HepG2 (cell line): ENCODE measurements around the gene ABCB8. TPM values are rescaled to one million over a fixed set of nuclear protein-coding genes. Genes with fewer than 3 reads are reported as not detected.

Source experiments
- CENPT ChIP-seq: sonication (generic); formaldehyde crosslinking; IDR thresholded peaks from 2 replicates; pipeline ENCODE4 v1.8.0; 2022; ENCODE audit warnings: low read depth, mild to moderate bottlenecking, moderate library complexity, missing genetic modification reagents
- MBD4 ChIP-seq: IDR thresholded peaks from 2 replicates; pipeline ENCODE4 v1.6.1; 2012; ENCODE audit warnings: low read length, inconsistent platforms, borderline replicate concordance
- MED1 ChIP-seq: sonication (generic); formaldehyde crosslinking; IDR thresholded peaks from 2 replicates; pipeline ENCODE4 v1.4.0; 2020; ENCODE audit warnings: missing genetic modification reagents
- NR2F1 ChIP-seq, 2 experiments: fragments of 450-650 bp in 1 of 2; formaldehyde crosslinking in 1 of 2; IDR thresholded peaks; 2 replicates each; pipeline versions ENCODE4 v1.5.0 to v1.6.1; 2016 to 2020; ENCODE audit warnings: mild to moderate bottlenecking in 1 of 2, missing compliant biosample characterization in 1 of 2, missing genetic modification reagents in 1 of 2, moderate library complexity in 1 of 2
- RBAK ChIP-seq: sonication (generic); formaldehyde crosslinking; IDR thresholded peaks from 2 replicates; pipeline ENCODE4 v1.5.1; 2020; ENCODE audit warnings: mild to moderate bottlenecking, missing genetic modification reagents
- SIX4 ChIP-seq: sonication (generic); formaldehyde crosslinking; IDR thresholded peaks from 2 replicates; pipeline ENCODE4 v1.4.0; 2020; ENCODE audit warnings: missing genetic modification reagents
- SNRNP70 ChIP-seq: fragments of 200-400 bp; formaldehyde crosslinking; IDR thresholded peaks from 2 replicates; pipeline ENCODE4 v1.6.1; 2017; ENCODE audit warnings: mild to moderate bottlenecking, low read depth, low read length, moderate library complexity
- ZBTB42 ChIP-seq: sonication (generic); formaldehyde crosslinking; IDR thresholded peaks from 2 replicates; pipeline ENCODE4 v1.5.0; 2020; ENCODE audit warnings: mild to moderate bottlenecking, missing genetic modification reagents
- ZMAT3 ChIP-seq: sonication (generic); formaldehyde crosslinking; conservative IDR thresholded peaks from 2 replicates; pipeline ENCODE4 v1.7.0; 2021; ENCODE audit warnings: missing genetic modification reagents
- ZNF251 ChIP-seq: sonication (generic); formaldehyde crosslinking; IDR thresholded peaks from 2 replicates; pipeline ENCODE4 v1.9.0; 2021; ENCODE audit warnings: mild to moderate bottlenecking, missing genetic modification reagents
- ZNF329 ChIP-seq: sonication (generic); formaldehyde crosslinking; IDR thresholded peaks from 2 replicates; pipeline ENCODE4 v1.9.0; 2021; ENCODE audit warnings: low read depth, mild to moderate bottlenecking, missing genetic modification reagents
- ZNF768 ChIP-seq: sonication (generic); formaldehyde crosslinking; IDR thresholded peaks from 2 replicates; pipeline ENCODE4 v1.4.0; 2020; ENCODE audit warnings: missing genetic modification reagents
- ZNF816 ChIP-seq: sonication (generic); formaldehyde crosslinking; IDR thresholded peaks from 2 replicates; pipeline ENCODE4 v1.8.0; 2022; ENCODE audit warnings: missing genetic modification reagents, mild to moderate bottlenecking, borderline replicate concordance
- polyA plus RNA-seq, 8 experiments: library from polyadenylated mRNA; depleted of rRNA in 3 of 8; stranded (reverse) in 7 of 8; unstranded in 1 of 8; fragments of >200 nt; fragmentation: Illumina TruSeq in 4 of 8; extraction: Trizol in 4 of 8; gene quantifications; 2 replicates each; pipeline versions ENCODE4 v1.2.1 to v1.2.3, GENCODE V29; 2011 to 2016; ENCODE audit warnings: low read depth in 4 of 8, missing spikeins in 1 of 8, mixed read lengths in 1 of 8; ENCODE audit not compliant: insufficient read depth in 1 of 8
- total RNA-seq, 5 experiments: library from RNA; depleted of rRNA; stranded (reverse); fragments of >200 nt; fragmentation: Illumina TruSeq; extraction: Trizol; gene quantifications; 2 replicates each; pipeline ENCODE4 v1.2.3, GENCODE V29; 2016; ENCODE audit warnings: low read depth in 1 of 5
- TF ChIP-seq, protein P1 (sequence below): sonication (generic); formaldehyde crosslinking; IDR thresholded peaks from 2 replicates; pipeline ENCODE4 v1.8.0; 2023; ENCODE audit warnings: mild to moderate bottlenecking, missing genetic modification reagents
- TF ChIP-seq, protein P2 (sequence below): sonication (generic); formaldehyde crosslinking; conservative IDR thresholded peaks from 2 replicates; pipeline ENCODE4 v1.4.0; 2020; ENCODE audit warnings: missing genetic modification reagents
- TF ChIP-seq, protein P3 (sequence below): sonication (generic); formaldehyde crosslinking; IDR thresholded peaks from 2 replicates; pipeline ENCODE4 v1.4.0; 2020; ENCODE audit warnings: mild to moderate bottlenecking, missing genetic modification reagents
- TF ChIP-seq, protein P4 (sequence below): sonication (generic); formaldehyde crosslinking; IDR thresholded peaks from 2 replicates; pipeline ENCODE4 v1.9.0; 2021; ENCODE audit warnings: missing genetic modification reagents, borderline replicate concordance
- TF ChIP-seq, protein P5 (sequence below): sonication (generic); formaldehyde crosslinking; IDR thresholded peaks from 2 replicates; pipeline ENCODE4 v1.4.0; 2020; ENCODE audit warnings: mild to moderate bottlenecking, low read depth, missing genetic modification reagents

The ABCB8 gene
- total and polyA plus RNA-seq, 2 of the 13 experiments (the other 11 are each of a cell fraction or from before 2014, with no cell fraction given): 6.6 to 16.7 TPM

DNA sequence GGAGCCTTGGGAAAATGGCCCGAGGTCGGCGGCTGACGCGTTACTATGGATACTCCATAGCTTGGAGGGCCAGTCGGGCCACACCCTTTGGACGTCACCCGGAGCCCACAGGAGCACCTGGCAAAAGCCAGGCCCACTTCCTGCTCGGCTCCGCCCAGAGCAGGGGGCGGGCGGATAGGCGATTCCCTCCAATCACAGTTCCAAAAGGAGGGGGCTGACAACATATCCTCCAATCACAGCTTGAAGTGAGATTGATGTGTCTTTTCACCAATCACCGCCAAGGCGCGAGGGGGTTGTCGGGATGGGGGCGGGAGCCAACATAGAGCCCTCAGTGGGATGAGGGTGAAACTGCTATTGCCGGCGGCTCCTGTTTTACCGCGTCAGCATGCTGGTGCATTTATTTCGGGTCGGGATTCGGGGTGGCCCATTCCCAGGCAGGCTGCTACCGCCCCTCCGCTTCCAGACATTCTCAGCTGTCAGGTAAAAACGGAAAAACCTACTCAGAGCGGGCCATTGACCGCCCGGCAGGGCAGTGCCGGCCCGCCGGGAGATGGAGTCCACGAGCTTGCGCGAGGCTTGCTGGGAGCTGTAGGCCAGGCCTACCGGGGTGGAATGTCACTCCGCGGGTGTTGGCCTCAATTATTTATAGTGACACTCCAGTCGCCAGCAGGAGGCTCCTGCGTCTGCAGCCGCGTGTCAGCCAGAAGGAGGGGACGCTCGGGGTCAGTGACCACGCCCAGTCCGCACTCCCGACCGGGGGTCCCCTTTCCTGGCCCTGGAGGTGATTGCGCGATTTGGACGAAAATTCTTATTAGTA, at the start of gene ABCB8 (continued):
- TF ChIP-seq, protein P1, sequence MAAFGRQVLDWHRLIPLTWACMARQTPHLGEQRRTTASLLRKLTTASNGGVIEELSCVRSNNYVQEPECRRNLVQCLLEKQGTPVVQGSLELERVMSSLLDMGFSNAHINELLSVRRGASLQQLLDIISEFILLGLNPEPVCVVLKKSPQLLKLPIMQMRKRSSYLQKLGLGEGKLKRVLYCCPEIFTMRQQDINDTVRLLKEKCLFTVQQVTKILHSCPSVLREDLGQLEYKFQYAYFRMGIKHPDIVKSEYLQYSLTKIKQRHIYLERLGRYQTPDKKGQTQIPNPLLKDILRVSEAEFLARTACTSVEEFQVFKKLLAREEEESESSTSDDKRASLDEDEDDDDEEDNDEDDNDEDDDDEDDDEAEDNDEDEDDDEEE (CRISPR knock-in tag): no peak
- TF ChIP-seq ZMAT3 (CRISPR knock-in tag) (no peak), CENPT (CRISPR knock-in tag) (no peak), SNRNP70 (no peak), RBAK (CRISPR knock-in tag) (no peak), NR2F1 (CRISPR knock-in tag; IDR thresholded peaks at IDR 0.05) (0 out of 4 replicates have a peak, but pooled peaks of 1 of the 2 experiments have one; percentile 33), ZBTB42 (no peak), ZNF251 (CRISPR knock-in tag) (no peak), ZNF768 (CRISPR knock-in tag) (no peak), MED1 (CRISPR knock-in tag) (no peak), ZNF329 (no peak), ZNF816 (CRISPR knock-in tag) (no peak), MBD4 (no peak), SIX4 (CRISPR knock-in tag) (no peak)
- TF ChIP-seq, protein P2, sequence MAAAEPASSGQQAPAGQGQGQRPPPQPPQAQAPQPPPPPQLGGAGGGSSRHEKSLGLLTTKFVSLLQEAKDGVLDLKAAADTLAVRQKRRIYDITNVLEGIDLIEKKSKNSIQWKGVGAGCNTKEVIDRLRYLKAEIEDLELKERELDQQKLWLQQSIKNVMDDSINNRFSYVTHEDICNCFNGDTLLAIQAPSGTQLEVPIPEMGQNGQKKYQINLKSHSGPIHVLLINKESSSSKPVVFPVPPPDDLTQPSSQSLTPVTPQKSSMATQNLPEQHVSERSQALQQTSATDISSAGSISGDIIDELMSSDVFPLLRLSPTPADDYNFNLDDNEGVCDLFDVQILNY: no peak; the same call in 1 of the 2 replicates
- TF ChIP-seq, protein P3, sequence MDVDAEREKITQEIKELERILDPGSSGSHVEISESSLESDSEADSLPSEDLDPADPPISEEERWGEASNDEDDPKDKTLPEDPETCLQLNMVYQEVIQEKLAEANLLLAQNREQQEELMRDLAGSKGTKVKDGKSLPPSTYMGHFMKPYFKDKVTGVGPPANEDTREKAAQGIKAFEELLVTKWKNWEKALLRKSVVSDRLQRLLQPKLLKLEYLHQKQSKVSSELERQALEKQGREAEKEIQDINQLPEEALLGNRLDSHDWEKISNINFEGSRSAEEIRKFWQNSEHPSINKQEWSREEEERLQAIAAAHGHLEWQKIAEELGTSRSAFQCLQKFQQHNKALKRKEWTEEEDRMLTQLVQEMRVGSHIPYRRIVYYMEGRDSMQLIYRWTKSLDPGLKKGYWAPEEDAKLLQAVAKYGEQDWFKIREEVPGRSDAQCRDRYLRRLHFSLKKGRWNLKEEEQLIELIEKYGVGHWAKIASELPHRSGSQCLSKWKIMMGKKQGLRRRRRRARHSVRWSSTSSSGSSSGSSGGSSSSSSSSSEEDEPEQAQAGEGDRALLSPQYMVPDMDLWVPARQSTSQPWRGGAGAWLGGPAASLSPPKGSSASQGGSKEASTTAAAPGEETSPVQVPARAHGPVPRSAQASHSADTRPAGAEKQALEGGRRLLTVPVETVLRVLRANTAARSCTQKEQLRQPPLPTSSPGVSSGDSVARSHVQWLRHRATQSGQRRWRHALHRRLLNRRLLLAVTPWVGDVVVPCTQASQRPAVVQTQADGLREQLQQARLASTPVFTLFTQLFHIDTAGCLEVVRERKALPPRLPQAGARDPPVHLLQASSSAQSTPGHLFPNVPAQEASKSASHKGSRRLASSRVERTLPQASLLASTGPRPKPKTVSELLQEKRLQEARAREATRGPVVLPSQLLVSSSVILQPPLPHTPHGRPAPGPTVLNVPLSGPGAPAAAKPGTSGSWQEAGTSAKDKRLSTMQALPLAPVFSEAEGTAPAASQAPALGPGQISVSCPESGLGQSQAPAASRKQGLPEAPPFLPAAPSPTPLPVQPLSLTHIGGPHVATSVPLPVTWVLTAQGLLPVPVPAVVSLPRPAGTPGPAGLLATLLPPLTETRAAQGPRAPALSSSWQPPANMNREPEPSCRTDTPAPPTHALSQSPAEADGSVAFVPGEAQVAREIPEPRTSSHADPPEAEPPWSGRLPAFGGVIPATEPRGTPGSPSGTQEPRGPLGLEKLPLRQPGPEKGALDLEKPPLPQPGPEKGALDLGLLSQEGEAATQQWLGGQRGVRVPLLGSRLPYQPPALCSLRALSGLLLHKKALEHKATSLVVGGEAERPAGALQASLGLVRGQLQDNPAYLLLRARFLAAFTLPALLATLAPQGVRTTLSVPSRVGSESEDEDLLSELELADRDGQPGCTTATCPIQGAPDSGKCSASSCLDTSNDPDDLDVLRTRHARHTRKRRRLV (CRISPR knock-in tag): peak; percentile 65; the same call in 1 of the 2 replicates
- TF ChIP-seq, protein P4, sequence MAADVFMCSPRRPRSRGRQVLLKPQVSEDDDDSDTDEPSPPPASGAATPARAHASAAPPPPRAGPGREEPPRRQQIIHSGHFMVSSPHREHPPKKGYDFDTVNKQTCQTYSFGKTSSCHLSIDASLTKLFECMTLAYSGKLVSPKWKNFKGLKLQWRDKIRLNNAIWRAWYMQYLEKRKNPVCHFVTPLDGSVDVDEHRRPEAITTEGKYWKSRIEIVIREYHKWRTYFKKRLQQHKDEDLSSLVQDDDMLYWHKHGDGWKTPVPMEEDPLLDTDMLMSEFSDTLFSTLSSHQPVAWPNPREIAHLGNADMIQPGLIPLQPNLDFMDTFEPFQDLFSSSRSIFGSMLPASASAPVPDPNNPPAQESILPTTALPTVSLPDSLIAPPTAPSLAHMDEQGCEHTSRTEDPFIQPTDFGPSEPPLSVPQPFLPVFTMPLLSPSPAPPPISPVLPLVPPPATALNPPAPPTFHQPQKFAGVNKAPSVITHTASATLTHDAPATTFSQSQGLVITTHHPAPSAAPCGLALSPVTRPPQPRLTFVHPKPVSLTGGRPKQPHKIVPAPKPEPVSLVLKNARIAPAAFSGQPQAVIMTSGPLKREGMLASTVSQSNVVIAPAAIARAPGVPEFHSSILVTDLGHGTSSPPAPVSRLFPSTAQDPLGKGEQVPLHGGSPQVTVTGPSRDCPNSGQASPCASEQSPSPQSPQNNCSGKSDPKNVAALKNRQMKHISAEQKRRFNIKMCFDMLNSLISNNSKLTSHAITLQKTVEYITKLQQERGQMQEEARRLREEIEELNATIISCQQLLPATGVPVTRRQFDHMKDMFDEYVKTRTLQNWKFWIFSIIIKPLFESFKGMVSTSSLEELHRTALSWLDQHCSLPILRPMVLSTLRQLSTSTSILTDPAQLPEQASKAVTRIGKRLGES: no peak
- TF ChIP-seq, protein P5, sequence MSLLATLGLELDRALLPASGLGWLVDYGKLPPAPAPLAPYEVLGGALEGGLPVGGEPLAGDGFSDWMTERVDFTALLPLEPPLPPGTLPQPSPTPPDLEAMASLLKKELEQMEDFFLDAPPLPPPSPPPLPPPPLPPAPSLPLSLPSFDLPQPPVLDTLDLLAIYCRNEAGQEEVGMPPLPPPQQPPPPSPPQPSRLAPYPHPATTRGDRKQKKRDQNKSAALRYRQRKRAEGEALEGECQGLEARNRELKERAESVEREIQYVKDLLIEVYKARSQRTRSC: no peak
